ENCODE results near the gene FAM131B.

FAM131B gene

DNA sequence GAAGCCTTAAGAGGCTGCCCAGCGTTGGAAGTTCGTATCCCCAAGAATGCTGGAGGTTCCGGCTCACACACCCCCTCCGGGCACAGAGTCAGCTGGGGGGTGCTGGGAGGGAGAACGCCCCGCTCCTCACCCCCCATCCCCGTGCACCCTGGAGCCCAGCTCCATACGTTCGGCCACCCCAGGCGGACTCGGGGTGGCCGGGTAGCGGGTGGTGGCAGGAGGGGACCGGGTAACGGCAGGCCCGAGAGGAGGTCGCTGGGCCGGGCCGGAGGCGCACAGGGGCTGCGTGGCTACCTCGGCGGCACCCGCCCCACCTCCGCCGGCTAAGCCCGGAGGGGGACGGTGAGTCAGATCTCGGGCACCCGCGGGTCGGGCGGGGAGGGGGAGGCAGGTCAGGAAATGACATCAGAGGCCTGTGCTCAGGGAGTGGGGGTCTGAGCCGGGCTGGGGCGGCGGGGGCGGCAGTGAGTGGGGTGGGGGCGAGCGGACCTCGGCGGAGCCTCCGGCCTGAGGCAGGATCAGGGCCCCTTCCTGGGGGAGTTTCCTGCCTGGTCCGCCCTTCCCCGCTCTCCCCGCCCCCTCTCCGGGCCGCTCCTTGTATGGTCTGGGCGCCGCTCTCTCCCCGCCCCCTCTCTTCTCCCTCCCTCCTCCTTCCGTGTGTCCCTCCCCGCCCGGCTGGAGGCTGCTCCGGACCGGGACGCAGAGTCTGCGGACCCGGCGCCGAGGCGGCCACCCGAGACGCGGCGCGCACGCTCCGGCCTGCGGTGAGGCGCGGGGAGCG, 18.3 kb upstream of the FAM131B start, which contains the start of gene ZYX:
Gene ZYX, plus strand, starts transcription at position 700 of the 781 bp plus-strand sequence. CDS start 227 bp downstream, outside the sequence.
- peak; percentile 72 for DNase-seq (ENCODE audit: low read depth)
- TF ChIP-seq, protein P1, sequence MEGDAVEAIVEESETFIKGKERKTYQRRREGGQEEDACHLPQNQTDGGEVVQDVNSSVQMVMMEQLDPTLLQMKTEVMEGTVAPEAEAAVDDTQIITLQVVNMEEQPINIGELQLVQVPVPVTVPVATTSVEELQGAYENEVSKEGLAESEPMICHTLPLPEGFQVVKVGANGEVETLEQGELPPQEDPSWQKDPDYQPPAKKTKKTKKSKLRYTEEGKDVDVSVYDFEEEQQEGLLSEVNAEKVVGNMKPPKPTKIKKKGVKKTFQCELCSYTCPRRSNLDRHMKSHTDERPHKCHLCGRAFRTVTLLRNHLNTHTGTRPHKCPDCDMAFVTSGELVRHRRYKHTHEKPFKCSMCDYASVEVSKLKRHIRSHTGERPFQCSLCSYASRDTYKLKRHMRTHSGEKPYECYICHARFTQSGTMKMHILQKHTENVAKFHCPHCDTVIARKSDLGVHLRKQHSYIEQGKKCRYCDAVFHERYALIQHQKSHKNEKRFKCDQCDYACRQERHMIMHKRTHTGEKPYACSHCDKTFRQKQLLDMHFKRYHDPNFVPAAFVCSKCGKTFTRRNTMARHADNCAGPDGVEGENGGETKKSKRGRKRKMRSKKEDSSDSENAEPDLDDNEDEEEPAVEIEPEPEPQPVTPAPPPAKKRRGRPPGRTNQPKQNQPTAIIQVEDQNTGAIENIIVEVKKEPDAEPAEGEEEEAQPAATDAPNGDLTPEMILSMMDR (IDR thresholded peaks at IDR 0.05; ENCODE audit: control insufficient read depth, extremely low read depth, insufficient read depth) = no peak
- H3K4me3 ChIP-seq (ENCODE audit: low read depth, low read length) = peak within 1 kb of the TSS; percentile 86

DNA sequence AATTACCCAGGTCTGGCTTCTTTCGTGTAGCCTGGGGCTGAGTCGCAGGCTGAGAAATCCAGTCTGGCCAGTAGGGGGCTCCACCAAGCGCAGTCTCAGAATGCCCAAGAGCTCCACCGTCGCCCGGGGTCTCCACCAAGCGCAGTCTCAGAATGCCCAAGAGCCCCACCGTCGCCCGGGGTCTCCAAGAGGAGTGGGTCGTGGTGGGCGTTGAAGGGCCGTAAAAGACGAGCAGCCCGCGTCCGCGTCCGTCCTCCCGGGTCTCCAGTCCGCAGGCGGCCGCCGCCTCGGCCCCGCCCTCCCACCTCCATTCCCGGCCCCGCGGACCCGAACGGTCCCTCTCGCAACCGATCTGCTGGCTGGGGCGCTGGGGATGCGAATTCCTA, 17.7 kb upstream of the FAM131B start:
- peak overlapping the region; percentile 86 for H3K4me3 ChIP-seq (ENCODE audit: low read depth, low read length)
- peak; percentile 51 for DNase-seq (ENCODE audit: low read depth)
- TF ChIP-seq, protein P1 (IDR thresholded peaks at IDR 0.05; ENCODE audit: control insufficient read depth, extremely low read depth, insufficient read depth) = peak; percentile 70

DNA sequence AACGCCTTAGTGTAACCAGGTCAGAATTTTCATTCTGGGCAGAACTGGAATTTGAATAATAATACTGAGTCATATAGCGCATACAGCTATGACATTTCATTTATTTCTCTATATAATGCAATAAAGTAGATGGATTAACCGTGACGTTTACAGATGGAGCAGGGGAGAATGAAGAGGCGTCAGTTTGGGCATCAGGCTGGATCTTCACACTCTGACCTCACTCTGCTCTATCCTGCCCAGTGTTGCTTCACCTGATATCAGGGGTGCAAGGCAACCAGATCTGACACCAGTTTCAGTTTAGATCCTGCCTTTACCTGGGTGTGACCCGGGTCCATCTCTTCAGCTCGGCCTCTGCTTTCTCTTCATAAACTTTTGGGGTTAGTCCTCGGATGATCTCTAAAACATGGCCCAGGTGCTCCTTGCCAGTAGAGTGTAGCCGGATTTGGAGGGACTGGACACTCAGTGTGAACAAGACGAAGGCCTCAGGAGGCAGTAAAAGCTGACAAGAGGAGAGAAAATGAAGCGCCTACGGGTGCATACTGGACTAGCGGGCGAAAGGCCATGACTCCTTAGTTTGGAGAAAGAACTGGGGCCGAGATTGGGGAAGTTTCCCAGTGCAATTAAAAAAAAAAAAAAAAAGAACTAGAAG, 17.2 kb upstream of the FAM131B start:
- no peak for DNase-seq (ENCODE audit: low read depth)
- TF ChIP-seq, protein P1 (IDR thresholded peaks at IDR 0.05; ENCODE audit: control insufficient read depth, extremely low read depth, insufficient read depth) = no peak
- peak overlapping the region; percentile 86 for H3K4me3 ChIP-seq (ENCODE audit: low read depth, low read length)

DNA sequence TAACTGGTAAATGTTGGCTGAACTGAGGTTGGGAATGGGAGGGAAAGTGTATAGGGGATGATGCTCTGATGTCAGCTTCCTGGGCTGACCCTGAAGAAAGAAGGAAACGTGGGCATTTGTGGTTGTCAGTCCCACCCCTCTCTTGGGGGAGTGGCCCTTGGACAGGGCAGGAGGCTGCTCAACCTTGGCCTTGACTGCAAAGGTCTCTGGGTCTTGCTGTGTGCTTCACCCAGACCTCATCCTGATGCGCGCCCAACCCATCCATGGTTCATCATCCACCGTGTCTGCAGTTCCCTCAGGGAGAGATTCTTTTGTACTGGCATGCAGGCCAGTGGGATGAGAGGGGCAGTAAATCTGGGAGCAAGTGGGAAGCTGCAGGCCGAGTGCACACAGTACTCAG, 13.9 kb upstream of the FAM131B start:
- no peak overlapping the region for H3K4me3 ChIP-seq (ENCODE audit: low read depth, low read length)
- DNase-seq (ENCODE audit: low read depth) = no peak
- TF ChIP-seq, protein P1 (IDR thresholded peaks at IDR 0.05; ENCODE audit: control insufficient read depth, extremely low read depth, insufficient read depth) = no peak

DNA sequence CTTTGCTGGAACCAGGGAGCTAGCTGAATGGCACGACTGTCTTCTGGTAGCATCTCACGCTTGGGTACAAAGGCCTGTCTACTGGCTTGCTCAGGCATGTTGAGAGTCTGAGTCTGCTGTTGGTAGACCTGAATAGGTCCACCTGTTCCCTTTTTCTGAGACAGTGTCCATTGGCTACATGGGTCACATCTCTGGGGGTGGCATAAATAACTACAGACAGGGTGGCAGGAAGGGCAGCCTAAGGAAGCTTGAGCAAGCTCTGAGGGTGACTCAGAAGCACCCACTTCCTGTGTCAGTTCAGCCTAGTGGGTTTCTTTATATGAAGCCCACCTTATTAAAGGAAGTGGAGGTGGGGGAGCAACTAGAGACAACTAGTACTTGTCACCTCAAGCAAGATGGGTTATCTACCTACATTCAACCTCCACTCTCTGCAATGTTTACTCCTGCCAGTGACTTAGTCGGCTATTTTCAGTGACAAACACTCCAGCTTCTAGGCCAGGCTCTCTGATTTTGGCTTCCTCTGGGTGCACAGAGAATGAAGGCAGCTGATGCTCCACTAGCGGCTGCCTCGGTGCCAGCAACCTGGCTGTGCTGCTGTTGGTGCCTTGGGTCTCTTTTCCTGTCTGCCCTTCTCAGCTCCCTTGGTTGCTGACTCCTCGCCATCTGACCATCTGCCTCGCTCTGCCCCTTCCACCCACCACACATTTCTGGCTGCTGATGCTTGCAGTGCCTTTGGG, 13.0 kb upstream of the FAM131B start:
- no peak for DNase-seq (ENCODE audit: low read depth)
- H3K4me3 ChIP-seq (ENCODE audit: low read depth, low read length) = no peak overlapping the region
- TF ChIP-seq, protein P1 (IDR thresholded peaks at IDR 0.05; ENCODE audit: control insufficient read depth, extremely low read depth, insufficient read depth) = no peak

DNA sequence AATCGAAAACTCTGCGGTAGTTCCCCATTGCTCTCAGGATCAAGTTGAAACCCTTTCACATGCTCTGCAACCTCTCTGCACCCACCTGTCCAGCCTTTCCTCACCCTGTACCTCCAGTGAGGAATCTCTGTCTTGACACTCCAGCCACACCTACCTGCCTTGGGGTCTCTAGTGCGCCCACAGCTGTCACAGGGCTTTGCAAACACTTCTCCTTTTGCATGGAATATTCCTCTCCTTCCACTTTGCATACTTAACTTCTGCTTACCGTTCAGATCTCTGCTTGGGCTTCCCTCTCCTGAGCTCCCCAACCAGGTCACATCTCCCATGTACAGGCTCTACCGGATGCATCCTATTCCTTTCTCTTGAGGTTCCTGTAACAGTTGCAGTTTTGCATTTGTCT, 12.0 kb upstream of the FAM131B start:
- TF ChIP-seq, protein P1 (IDR thresholded peaks at IDR 0.05; ENCODE audit: control insufficient read depth, extremely low read depth, insufficient read depth) = no peak
- H3K4me3 ChIP-seq (ENCODE audit: low read depth, low read length) = no peak overlapping the region
- DNase-seq (ENCODE audit: low read depth) = no peak
